Glutamatergic neuron (in vitro differentiated cells): ENCODE data around the gene EIF2A. TPM values are rescaled to one million over a fixed set of nuclear protein-coding genes. Genes with fewer than 3 reads are reported as not detected.

Experiments used
- total RNA-seq: library from RNA; stranded (reverse); fragmentation: NEBNext Ultra II Directional; extraction: Animal tissue kit (Norgen Biotek cat#: 25700); gene quantifications from one replicate; pipeline ENCODE4 v1.2.1, GENCODE V29; 2021; ENCODE audit not compliant: unreplicated experiment

The EIF2A gene
- total RNA-seq, 1 donor from 2014 or later = 72.3 TPM

Other genes starting within 250 kb of the EIF2A start
- 87.3 TPM for gene TSC22D2, start 138.5 kb upstream of the EIF2A start, total RNA-seq
- 45.2 TPM for gene SERP1, start 291 bp upstream of the EIF2A start, total RNA-seq
- 74.0 TPM for gene SELENOT, start 56.5 kb downstream of the EIF2A start, total RNA-seq
- 0.69 TPM for gene ERICH6, start 157.1 kb downstream of the EIF2A start, total RNA-seq
- 9.6 TPM for gene SIAH2, start 216.4 kb downstream of the EIF2A start, total RNA-seq